GM23248 (cell line): Measurements from ENCODE around the gene HSD3B2.

Experiments used
- EZH2 ChIP-seq: fragments of 200-600 bp; sonication (generic); IDR thresholded peaks from 2 replicates; pipeline ENCODE4 v1.6.1; 2018; ENCODE audit warnings: antibody characterized with exemption, mild to moderate bottlenecking; ENCODE audit not compliant: insufficient read depth, poor library complexity, severe bottlenecking
- EZH2phosphoT487 ChIP-seq: fragments of 200-600 bp; sonication (generic); IDR thresholded peaks from 2 replicates; pipeline ENCODE4 v1.6.1; 2018; ENCODE audit warnings: antibody characterized with exemption, moderate library complexity, mild to moderate bottlenecking, low read depth; ENCODE audit not compliant: insufficient read depth

DNA sequence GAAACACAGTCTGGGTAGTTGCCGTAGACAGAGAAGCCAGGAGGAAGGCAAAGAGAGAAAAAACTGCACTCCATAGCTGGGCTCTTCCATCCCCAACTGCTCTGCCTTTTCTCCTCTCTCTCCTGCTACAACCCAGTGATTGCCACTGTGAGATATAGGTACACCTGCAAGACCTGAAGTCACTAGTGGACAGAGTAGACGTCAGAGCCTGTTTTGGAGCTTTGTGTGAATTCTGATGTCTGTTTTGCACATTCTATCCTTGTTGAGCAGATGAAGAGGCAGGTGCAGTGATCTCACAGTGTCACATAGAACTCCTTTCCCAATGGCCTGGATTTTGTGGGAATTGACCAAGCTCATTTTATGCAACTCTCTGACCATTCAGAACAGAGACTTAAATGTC, 44.2 kb upstream of the HSD3B2 start:
- no peak for TF ChIP-seq EZH2
- no peak for TF ChIP-seq EZH2phosphoT487
